Activated CD4-positive, CD25-positive, alpha-beta regulatory T cell (primary cell): ENCODE results near the gene ANKMY1.

ENCODE experiments used
- DNase-seq, 4 experiments: peaks; one replicate each; lab custom pipeline; 2025; lab: John Stamatoyannopoulos, UW

Gene ANKMY1

DNA sequence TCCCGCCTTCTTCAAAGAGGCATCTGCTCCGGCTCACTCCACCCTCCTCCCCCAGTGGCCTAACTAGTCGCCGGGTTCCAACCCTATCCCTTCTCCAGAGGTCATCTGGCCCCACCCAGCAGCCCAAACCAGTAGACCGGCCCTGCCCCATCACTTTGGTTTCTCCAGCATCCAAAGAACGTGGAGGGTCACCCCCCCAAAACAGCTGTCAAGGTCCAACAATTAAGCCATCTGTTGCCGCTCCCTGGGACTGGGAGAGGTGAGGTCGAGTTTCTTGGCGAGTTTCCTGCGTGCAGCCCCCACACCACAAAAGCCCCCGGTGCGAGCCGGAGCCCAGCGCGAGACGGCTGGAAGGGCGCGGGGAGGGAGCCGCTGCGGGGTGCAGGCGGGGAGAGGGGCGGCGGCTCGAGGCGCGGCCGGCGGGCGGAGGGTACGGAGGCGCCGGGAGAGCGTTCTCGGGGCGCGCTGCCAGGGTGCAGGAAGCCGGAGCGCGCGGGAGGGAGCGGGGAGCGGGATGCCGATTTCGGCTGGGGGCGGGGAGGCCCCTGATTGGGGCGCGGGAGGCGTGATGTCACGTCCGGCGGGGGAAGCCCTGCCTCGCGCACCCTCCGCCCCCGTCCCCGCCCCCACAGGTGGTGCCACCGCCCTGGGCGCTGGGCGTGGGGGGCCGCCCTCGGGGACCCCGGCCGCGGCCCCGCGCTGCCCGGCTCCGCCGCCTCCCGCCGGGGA, 122.9 kb downstream of the ANKMY1 start:
- DNase-seq, result peak; percentile 51 to 74 (median 72)

DNA sequence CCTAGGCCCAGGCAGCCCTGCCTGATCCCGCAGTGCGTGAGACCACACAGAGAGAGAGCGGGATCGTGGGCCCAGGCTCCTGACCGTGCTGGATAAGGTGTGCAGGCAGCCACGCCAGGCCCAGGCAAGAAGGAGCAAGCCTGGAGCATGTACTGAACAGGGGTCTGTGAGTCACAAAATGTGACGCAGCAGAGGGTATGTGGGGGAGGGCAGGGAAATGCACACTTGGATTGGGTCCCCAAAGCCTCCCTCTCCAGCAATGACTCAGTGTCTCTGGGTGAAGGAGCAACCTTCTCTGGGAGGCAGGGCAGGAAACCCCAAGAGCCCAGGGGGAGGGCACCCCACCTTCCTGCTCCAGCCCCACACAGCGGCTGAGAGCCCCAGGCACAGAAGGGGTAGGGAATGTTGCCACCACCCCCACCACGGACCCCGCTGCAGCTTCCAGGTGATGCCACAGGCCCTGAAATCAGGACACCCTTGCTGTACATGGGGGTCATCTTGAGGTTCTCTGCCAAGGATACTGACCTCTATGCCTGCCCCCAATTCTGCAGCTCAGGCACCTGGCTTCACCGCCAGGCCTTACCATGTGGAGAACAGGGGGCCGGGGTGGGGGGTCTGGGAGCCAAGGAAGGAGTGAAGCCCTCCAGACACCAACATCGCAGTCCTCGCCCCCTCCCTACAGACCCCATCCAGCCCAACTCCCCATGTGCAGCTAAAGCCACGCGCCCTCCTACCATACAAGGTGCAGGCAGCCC, 123.6 kb downstream of the ANKMY1 start:
- DNase-seq, result no peak

DNA sequence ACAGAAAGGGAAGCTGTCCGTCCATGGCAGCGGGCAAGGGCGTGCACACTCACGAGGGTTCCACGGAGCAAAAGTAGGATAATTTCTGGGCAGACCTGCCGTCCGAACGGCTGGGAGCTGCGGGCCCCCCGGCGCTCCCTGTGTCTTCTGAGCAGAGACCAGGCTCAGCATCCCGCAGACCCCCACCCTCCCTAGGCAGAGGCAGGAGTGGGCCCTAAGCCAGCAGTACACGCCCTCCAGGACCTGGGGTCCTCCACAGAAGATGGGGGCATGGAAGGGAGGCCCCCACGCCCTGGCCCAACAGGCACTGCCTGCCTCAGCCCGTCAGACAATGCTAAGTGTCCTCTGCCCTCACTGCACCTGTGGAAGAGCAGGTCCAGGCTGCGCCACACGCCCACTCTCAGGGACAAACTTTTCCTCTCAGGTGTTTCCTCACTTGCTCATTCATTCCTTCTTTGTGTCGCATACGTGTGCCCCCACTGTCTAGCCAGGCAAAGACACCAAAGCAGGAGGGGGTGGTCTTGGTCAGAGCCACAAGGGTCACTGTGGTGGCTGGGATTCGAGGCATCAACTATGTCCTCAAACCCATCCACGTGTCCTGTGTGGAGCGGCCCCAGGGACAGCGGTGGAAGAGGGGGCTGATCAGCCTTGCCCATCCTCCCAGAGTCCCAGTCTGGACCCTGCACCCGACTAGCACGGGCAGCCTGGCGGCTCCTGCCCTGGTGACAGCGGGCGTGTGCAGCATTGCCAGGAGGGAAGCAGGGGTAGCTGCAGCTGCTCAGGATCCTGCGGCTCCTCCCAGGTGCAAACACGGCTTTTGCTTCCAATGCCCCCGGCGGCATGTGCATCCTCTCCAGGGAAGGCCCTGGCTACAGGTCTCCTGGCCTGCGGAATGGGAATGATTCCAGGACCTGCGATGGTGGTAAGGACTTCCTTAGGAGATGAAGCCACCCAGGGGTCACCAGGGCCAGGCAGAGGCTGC, 124.7 kb downstream of the ANKMY1 start:
- DNase-seq, result no peak

- no peak for DNase-seq
Observed at GRCh38 chr2:240432430-240432819, 125.4 kb downstream of the ANKMY1 start.

DNA sequence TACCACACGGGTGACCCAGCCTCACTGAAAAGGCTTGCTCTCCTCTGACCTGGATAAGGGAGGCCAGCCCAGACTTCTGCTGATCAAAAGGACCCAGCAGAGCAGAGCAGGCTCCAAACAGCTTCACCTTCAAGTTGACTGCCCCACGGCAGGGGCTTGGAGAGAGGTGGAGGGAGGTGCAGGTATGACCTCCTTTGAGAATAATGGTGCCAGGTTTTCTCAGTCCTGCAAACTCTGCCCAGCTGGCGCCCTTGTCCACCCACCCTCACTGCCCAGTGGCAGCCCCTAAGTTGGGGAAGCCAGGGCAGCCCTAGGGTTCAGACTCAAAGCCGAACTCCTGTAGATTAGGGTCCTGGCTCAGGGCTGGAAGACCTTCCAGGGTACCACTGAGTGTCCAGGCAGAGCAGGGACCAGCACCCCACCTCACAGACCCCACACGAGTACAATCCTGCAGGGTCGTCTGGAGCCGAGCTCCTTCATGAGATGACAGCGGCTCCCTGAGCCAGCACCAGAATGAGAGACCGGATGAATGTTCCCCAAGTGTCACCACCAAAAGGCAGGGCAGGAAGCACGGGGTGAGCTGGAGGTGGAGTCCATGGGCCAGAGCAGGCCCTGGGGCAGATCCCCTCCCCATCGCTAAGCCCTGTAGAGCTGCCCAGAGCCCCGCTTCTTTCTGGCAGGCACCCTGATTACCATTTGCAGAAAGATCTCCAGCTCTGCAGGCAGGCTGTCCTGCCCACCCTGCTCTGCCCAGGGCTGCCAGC, 125.9 kb downstream of the ANKMY1 start:
- no peak for DNase-seq

DNA sequence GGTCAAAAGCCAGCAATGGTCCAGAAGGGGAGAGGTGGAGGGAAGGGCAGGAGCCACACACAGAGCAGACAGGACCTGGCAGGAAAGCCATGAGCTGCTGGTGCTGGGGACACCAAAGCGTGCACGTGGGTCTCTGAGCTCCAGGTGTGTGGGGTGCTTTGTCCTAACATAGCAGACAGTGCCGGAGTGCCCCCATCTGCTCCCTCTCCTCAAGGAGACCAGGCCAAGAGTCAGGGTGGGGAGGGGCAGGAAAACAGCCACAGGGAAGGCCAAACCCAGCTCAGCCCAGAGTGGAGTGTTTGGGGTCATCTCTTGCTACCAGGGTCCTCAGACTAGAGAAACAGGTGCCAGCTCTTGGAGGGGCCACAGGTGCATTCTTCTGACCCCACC, 126.5 kb downstream of the ANKMY1 start:
- DNase-seq, result no peak

- DNase-seq, result no peak
Observed at GRCh38 chr2:240430595-240430994, 127.2 kb downstream of the ANKMY1 start.

GRCh38 chr2:240429872-240430491, 127.8 kb downstream of the ANKMY1 start:
- no peak for DNase-seq
